NCI-H2029 treated with DMSO at 0.1 percent for 48 hours (cell line): ENCODE results near the gene CD248.

Experiments used
- DNase-seq: peaks from one replicate; lab custom pipeline; 2025; lab: John Stamatoyannopoulos, UW

The CD248 gene

DNA sequence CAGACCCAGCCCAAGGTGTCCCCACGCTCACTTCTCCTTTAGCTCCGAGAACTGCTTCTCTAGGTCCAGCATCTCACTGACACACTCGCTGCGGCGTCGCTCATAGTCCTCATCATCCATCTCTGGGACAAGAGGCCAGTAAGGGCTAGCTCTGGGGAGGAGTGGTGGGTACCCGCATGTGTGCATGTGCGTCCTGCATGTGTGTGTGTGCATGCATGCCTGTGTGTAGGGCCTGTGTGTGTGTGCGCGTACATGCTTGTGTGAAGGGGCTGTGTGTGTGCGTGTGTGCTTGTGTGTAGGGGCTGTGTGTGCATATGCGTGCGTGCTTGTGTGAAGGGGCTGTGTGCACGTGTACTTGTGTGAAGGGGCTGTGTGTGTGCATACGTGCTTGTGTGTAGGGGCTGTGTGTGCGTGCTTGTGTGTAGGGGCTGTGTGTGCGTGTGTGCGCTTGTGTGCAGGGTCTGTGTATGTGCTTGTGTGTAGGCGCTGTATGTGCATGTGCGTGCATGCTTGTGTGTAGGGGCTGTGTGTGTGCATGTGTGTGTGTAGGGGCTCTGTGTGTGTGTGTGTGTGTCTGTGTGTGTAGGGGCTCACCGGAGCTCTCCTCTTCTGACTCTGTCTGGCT is 24.8 kb upstream of the CD248 start:
- no peak for DNase-seq

- no peak for DNase-seq
These were observed 24.0 kb upstream of the CD248 start for GRCh38 chr11:66340596-66341501.

DNA sequence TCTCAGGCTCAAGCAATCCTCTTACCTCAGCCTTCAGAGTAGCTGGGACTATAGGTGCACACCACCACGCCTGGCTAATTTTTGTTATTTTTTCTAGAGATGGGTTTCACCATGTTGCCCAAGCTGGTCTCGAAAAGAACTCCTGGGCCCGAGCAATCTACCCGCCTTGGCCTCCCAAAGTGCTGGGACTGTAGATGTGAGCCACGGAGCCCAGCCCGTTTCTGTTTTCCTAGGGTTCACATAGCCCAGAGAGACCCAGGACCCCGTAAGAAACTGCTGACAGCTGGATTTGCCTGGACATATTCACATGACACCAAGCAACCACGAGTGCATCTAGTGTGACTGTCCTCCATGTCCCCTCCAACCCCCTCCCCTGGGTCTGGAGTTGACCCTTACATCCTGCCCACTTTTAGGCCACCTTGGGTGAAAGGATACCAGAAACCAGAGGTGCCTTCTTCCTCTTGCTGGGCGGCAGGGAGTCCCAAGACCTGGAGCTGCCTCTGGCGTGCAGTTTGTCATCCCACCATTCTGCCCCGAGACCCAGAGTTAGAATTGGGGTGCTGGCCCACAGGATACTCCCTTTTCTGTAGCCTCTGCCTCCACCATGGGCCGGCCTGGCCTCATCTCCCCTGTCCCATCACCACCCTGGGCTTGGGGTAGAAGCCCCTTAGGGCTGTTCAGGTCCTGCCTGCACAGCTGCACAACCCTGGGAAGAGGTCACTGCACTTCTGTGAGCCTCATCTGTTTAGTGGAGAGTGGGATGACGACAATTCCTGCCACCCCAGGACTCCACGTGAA is 23.0 kb upstream of the CD248 start:
- no peak for DNase-seq

GRCh38 chr11:66339162-66339675 is 22.4 kb upstream of the CD248 start:
- no peak for DNase-seq

GRCh38 chr11:66338276-66339161 is 21.7 kb upstream of the CD248 start:
- no peak for DNase-seq

GRCh38 chr11:66337103-66337899 is 20.5 kb upstream of the CD248 start:
- no peak for DNase-seq

DNA sequence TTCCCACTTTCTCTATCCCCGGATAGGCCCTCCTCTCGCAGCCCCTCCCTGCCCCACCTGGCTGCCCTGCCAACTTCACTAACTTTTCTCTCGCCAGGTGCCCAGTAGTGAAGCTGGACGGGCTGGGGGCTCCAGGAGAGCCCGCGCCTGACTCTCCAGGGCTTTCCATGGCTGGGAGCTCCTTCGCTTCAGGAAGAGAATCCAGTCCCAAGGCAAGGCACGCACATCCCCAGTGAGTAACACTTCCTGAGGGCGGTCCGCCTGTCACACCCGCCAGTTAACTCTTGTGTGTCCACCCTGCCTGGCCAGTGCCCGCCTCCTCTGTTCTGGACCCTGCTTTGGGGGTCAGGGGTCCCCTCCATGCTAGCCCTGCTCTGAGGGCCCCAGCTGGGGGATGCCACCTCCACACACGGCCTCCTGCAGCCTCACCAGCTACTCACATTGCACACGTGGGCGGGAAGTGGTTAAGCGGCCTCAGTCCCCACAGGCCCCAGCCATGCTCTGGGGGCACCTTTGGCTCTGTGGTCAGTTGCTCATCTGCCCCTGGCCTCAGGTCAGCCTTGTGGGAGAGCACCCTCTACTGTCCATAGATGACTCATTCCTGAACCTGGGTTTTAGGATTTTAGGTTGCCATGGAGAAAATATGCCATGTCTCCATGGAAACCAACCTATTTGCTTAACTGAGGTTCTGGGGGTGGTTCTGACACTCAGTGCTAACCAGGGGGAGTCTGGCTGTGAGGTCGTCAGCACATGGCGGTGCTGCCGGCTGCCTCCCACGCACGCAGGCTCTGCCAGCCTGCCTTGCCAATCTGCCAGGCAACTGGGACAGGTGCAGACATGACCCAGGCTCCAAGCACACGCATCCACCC is 19.6 kb upstream of the CD248 start, which contains the start of gene RIN1:
Gene RIN1, minus strand, starts transcription at position 201 of the 869 bp plus-strand sequence. Its CDS starts 32 bp downstream, at position 169.
- no peak for DNase-seq

- DNase-seq: no peak
These were observed 18.8 kb upstream of the CD248 start for GRCh38 chr11:66335531-66336233.

DNA sequence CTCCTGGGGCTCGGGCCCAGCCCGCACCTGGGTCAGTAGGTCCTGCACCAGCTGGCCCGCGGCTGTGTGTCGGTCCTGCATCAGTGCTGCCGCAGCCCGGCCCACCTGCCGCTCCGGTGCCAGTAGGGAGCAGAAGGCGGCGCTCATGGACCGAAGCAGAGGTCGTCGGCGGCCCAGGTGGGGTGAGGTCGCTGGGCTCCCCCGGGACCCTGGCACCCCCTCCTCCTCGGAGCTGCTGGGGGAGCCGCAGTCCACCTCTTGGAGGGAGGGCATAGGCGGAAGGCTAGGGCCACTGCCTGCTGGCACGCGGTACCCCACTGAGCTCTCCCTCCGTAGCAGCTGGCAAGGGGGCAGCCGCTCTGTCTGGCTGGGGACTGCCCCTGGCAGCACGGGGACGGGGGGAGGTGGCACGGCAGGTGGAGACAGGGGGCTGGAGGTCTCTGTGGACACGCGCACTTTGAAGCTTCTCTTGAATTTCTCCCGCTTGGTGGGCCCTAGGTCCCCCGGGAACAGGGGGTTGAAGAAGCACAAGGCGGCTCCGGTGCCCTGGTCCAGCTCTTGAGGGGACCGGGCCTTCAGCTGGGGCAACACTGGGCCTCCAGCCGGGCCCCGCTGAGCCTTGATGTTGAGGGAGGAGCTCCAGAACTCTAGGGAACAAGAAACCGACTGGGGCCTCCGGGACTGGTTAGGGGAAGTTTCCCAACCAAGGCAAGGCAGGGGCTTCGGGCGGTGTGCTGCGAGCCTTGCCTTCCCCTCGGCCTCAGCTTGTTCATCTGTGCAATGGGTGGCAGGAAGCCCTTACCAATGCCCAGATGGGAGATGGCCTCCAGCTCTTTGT is 18.0 kb upstream of the CD248 start:
- no peak for DNase-seq

DNA sequence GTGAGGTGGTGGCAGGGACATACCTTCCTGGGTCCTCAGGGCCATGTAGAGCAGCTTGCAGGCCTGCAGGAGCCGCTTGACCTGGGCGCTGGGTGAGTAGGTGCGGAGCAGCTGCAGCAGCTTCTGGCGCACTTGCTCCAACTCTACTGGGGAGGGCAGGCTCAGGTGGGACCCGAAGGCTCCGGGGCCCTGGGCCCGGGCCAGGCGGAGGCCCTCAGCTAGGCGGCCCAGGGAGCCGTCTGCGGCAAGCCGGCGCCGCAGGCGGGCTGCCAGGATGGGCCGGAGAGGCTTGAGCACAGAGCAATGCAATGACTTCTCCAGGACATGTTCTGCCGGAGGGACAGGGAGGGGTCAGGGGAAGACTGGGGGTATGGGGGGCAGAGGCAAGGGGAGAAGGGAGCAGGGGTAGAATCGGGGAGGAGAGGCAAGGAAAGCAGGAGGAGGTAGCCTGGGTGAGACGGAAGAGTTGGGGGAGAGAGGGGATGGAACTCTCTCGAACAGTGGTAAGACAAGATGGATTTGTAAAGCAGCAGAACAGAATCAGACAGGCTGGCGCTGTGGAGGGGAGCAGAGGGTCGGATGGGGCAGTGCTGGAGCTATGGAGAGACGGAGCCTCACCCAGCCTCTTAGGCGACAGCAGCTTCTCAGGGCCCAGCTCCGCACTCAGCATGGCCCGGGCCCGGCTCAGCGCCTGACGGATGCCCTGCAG is 17.2 kb upstream of the CD248 start:
- no peak for DNase-seq

- no peak for DNase-seq
These were observed 16.5 kb upstream of the CD248 start for GRCh38 chr11:66333220-66333877.

- no peak for DNase-seq
These were observed 15.8 kb upstream of the CD248 start for GRCh38 chr11:66332371-66333219.

DNA sequence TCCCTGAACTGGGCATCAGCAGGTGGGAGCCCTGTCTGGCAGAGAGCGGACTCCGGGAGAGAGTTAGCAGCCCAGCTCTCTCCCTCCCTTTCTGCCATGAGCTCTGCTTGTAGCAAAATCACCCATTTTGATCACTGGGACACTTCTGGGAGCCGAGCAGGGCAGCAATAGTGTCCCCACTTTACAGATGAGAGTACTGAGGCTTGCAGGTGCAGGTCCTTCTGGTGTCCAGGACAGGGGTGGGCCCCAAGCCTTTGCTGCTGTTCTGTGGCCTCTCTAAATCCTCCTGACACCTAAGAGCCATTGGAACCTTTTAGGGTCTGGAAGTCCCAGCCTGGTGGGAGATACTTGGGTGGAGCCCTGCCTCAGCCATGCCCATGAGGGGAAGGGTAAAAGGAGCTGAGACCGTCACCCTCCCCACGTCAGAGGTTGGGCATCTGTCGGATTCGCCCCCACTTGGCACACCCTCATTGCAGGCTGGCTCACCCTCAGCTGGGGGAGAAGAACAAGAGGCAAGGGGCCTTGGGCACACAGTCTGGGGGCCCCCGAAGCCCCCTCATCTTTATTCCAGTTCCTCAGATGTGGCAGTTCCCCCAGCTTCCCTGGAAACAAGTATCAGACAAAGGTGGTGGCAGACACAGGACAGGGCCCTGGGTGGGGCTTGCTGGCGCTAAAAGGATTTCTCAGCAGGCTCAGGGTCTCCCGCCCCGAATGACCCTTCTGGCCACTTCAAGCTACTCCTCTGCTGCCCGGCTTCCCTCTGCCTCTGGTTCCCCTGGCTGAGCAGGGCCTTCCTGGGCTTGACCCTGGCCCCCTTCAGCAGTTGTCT is 14.9 kb upstream of the CD248 start:
- DNase-seq: no peak

GRCh38 chr11:66330931-66331330 is 14.1 kb upstream of the CD248 start:
- DNase-seq: no peak

DNA sequence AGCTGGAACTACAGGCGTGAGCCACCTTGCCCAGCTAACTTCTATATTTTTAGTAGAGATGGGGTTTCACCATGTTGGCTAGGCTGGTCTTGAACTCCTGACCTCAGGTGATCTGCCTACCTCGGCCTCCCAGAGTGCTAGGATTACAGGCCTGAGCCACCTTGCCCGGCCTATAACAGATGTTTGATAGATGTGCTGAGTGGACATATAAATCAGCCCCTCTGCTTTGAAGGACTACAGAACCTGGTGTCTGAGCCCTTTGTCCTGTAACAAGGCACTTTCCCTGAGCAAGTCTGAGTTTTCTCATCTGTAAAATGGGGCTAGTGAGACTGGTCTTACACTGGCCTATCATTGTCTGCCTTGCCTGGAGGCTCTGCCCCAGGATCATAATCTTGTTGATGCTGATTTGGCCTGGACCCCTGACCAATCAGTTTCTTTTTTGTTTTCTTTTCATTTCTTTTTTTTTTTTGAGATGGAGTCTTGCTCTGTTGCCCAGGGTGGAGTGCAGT is 12.4 kb upstream of the CD248 start:
- DNase-seq: no peak
